ENCODE data around the gene IFITM10. TPM values are rescaled to one million over a fixed set of nuclear protein-coding genes. Genes with fewer than 3 reads are reported as not detected.
"Not testable (repeated sequence)": the region's sequence is repeated elsewhere in the genome, so short reads cannot be mapped to it uniquely, and the experiment has no call there.

The IFITM10 gene
- total RNA-seq, 4 donors from 2014 or later = 0.88 to 5.0 (median 3.4) TPM

- not testable (repeated sequence) for H3K9me3 ChIP-seq, H3K27me3 ChIP-seq, H3K36me3 ChIP-seq, H3K4me3 ChIP-seq
- Histone ChIP-seq H3K4me1 (peaks cover 0 to 42% (median 11%) of the 10 kb centered on the region in 4 donors), H3K27ac (peak overlapping the region in 3 of 4 donors; percentile 59 to 91 (median 81))
- TF ChIP-seq POLR2A (IDR thresholded peaks at IDR 0.05) = peak in 1 of 2 donors; percentile 67
- DNase-seq = peak; percentile 14 to 91 (median 81)
Measured at GRCh38 chr11:1769304-1769936, 19.0 kb upstream of the IFITM10 start.

- Histone ChIP-seq H3K4me1 (peaks cover 0 to 40% (median 14%) of the 10 kb centered on the region in 4 donors), H3K4me3 (no peak overlapping the region), H3K27ac (peak overlapping the region in 3 of 4 donors; percentile 59 to 91 (median 81)), H3K9me3 (no peaks in the 10 kb centered on the region), H3K36me3 (no peaks in the 10 kb centered on the region), H3K27me3 (no peaks in the 10 kb centered on the region)
- no peak for TF ChIP-seq POLR2A (IDR thresholded peaks at IDR 0.05)
- peak in 1 of 3 donors; percentile 41 for DNase-seq
Measured at GRCh38 chr11:1768141-1768469, 17.7 kb upstream of the IFITM10 start.

GRCh38 chr11:1767399-1768140 lies 17.2 kb upstream of the IFITM10 start:
- Histone ChIP-seq H3K27me3 (no peaks in the 10 kb centered on the region), H3K4me3 (no peak overlapping the region), H3K4me1 (peaks cover 0 to 40% (median 15%) of the 10 kb centered on the region in 4 donors), H3K36me3 (no peaks in the 10 kb centered on the region), H3K27ac (peak overlapping the region in 2 of 4 donors; percentile 81 to 91), H3K9me3 (no peaks in the 10 kb centered on the region)
- TF ChIP-seq POLR2A (IDR thresholded peaks at IDR 0.05) (no peak), CTCF (IDR thresholded peaks at IDR 0.05) (no peak)
- DNase-seq = peak in 2 of 3 donors; percentile 40 to 44

- no peak overlapping the region for H3K4me3 ChIP-seq
- peaks cover 0 to 40% (median 16%) of the 10 kb centered on the region in 4 donors for H3K4me1 ChIP-seq
- peak in 1 of 3 donors; percentile 34 for DNase-seq
- H3K36me3 ChIP-seq = no peaks in the 10 kb centered on the region
- H3K27ac ChIP-seq = no peak overlapping the region
- H3K9me3 ChIP-seq = no peaks in the 10 kb centered on the region
- H3K27me3 ChIP-seq = no peaks in the 10 kb centered on the region
- TF ChIP-seq POLR2A (IDR thresholded peaks at IDR 0.05) (no peak), CTCF (IDR thresholded peaks at IDR 0.05) (no peak)
Measured at GRCh38 chr11:1766719-1767398, 16.5 kb upstream of the IFITM10 start.

GRCh38 chr11:1765871-1766718 lies 15.7 kb upstream of the IFITM10 start:
- Histone ChIP-seq H3K4me3 (no peak overlapping the region), H3K9me3 (no peaks in the 10 kb centered on the region), H3K36me3 (peaks cover 0 to 7% (median 0%) of the 10 kb centered on the region in 3 donors), H3K4me1 (peaks cover 0 to 47% (median 22%) of the 10 kb centered on the region in 4 donors), H3K27ac (no peak overlapping the region), H3K27me3 (no peaks in the 10 kb centered on the region)
- DNase-seq = peak in 1 of 3 donors; percentile 44
- TF ChIP-seq POLR2A (IDR thresholded peaks at IDR 0.05) = no peak
- no peak for TF ChIP-seq CTCF (IDR thresholded peaks at IDR 0.05)
